DMS 273 (cell line): ENCODE measurements around the gene CCDC8.
"Not testable (repeated sequence)": the region's sequence is repeated elsewhere in the genome, so short reads cannot be mapped to it uniquely, and the experiment has no call there.

Experiments
- DNase-seq: peaks from one replicate; lab custom pipeline; 2025; ENCODE audit not compliant: unreplicated experiment; lab: John Stamatoyannopoulos, UW

Gene CCDC8

GRCh38 chr19:46413262-46414031 lies at the start of gene CCDC8:
Gene CCDC8, minus strand, starts transcription at chr19:46413564. Its CDS starts 754 bp downstream, at chr19:46412810.
- DNase-seq = no peak

- DNase-seq = peak; percentile 81
These were observed 48.2 kb upstream of the CCDC8 start for GRCh38 chr19:46461537-46461936.

GRCh38 chr19:46460981-46461380 lies 47.6 kb upstream of the CCDC8 start:
- DNase-seq = peak; percentile 31

GRCh38 chr19:46460055-46460454 lies 46.7 kb upstream of the CCDC8 start:
- peak; percentile 28 for DNase-seq

GRCh38 chr19:46456930-46457329 lies 43.6 kb upstream of the CCDC8 start:
- DNase-seq = no peak

GRCh38 chr19:46454244-46454643 lies 40.9 kb upstream of the CCDC8 start:
- peak; percentile 54 for DNase-seq

GRCh38 chr19:46453661-46454060 lies 40.3 kb upstream of the CCDC8 start:
- peak; percentile 27 for DNase-seq

GRCh38 chr19:46452186-46452585 lies 38.8 kb upstream of the CCDC8 start:
- DNase-seq = no peak

GRCh38 chr19:46451352-46451751 lies 38.0 kb upstream of the CCDC8 start:
- DNase-seq = peak; percentile 91

GRCh38 chr19:46450737-46451136 lies 37.4 kb upstream of the CCDC8 start:
- DNase-seq = no peak

- DNase-seq = no peak
These were observed 35.9 kb upstream of the CCDC8 start for GRCh38 chr19:46449228-46449627.

- DNase-seq = no peak
These were observed 35.2 kb upstream of the CCDC8 start for GRCh38 chr19:46448601-46449000.

GRCh38 chr19:46447824-46448223 lies 34.5 kb upstream of the CCDC8 start:
- no peak for DNase-seq

GRCh38 chr19:46447006-46447405 lies 33.6 kb upstream of the CCDC8 start:
- DNase-seq = no peak

GRCh38 chr19:46446021-46446420 lies 32.7 kb upstream of the CCDC8 start:
- DNase-seq = no peak

- peak; percentile 53 for DNase-seq
These were observed 29.6 kb upstream of the CCDC8 start for GRCh38 chr19:46442808-46443450.

- no peak for DNase-seq
These were observed 28.5 kb upstream of the CCDC8 start for GRCh38 chr19:46441866-46442265.

- not testable (repeated sequence) for DNase-seq
These were observed 22.3 kb upstream of the CCDC8 start for GRCh38 chr19:46435689-46436088.

- DNase-seq = no peak
These were observed 21.6 kb upstream of the CCDC8 start for GRCh38 chr19:46435009-46435408.

GRCh38 chr19:46433470-46433869 lies 20.1 kb upstream of the CCDC8 start:
- not testable (repeated sequence) for DNase-seq

GRCh38 chr19:46431824-46432223 lies 18.5 kb upstream of the CCDC8 start:
- peak; percentile 33 for DNase-seq

- no peak for DNase-seq
These were observed 16.6 kb upstream of the CCDC8 start for GRCh38 chr19:46429999-46430398.
